ENCODE results near the gene PSG1. TPM values are rescaled to one million over a fixed set of nuclear protein-coding genes. Genes with fewer than 3 reads are reported as not detected.
"Not testable (repeated sequence)": the region's sequence is repeated elsewhere in the genome, so short reads cannot be mapped to it uniquely, and the experiment has no call there.

The PSG1 gene
- total and polyA plus RNA-seq, 8 donors = not detected

GRCh38 chr19:42872608-42873007, 6.9 kb downstream of the PSG1 start:
- no peaks in the 10 kb centered on the region for H3K9me3 ChIP-seq
- 43 to 56% methylated on average over 3 of the region's 3 CpGs for WGBS, 2 donors
- ATAC-seq (no peak), FAIRE-seq (no peak), DNase-seq (no peak)
- no peak overlapping the region for H3K27ac ChIP-seq
- TF ChIP-seq CTCF (IDR thresholded peaks at IDR 0.05) = no peak
- no peak overlapping the region for H3K4me3 ChIP-seq
- H3K27me3 ChIP-seq = no peaks in the 10 kb centered on the region
- intact Hi-C loops (cut with DNase I) = no loop called here
- no peaks in the 10 kb centered on the region for H3K36me3 ChIP-seq
- no peaks in the 10 kb centered on the region for H3K4me1 ChIP-seq

- DNase-seq (no peak), FAIRE-seq (no peak), ATAC-seq (no peak)
- 58 to 61% methylated on average over 5 of the region's 5 CpGs for WGBS, 2 donors
- no peaks in the 10 kb centered on the region for H3K27me3 ChIP-seq
- no peaks in the 10 kb centered on the region for H3K4me1 ChIP-seq
- H3K36me3 ChIP-seq = no peaks in the 10 kb centered on the region
- intact Hi-C loops (cut with DNase I) = loop anchor here in 1 of 3 donors (10.0 kb wide), 1 partner anchor 103 kb away; no protein-coding TSS in a partner anchor
- TF ChIP-seq CTCF (IDR thresholded peaks at IDR 0.05) = no peak
- no peak overlapping the region for H3K4me3 ChIP-seq
- no peak overlapping the region for H3K27ac ChIP-seq
- no peaks in the 10 kb centered on the region for H3K9me3 ChIP-seq
These were observed 22.0 kb downstream of the PSG1 start for GRCh38 chr19:42857544-42857867.

GRCh38 chr19:42856866-42857543, 22.5 kb downstream of the PSG1 start:
- H3K9me3 ChIP-seq, FAIRE-seq, H3K4me3 ChIP-seq, ATAC-seq, H3K36me3 ChIP-seq, H3K4me1 ChIP-seq, DNase-seq, H3K27ac ChIP-seq, H3K27me3 ChIP-seq: not testable (repeated sequence)
- 66 to 71% methylated on average over 19 of the region's 19 CpGs for WGBS, 2 donors
- peak in 2 of 4 donors; percentile 29 to 33 for TF ChIP-seq CTCF (IDR thresholded peaks at IDR 0.05)
- intact Hi-C loops (cut with DNase I) = loop anchor here in 1 of 3 donors (10.0 kb wide), 1 partner anchor 102 kb away; no protein-coding TSS in a partner anchor

- 75 to 82% methylated on average over 1 of the region's 3 CpGs for WGBS, 2 donors
- H3K9me3 ChIP-seq, FAIRE-seq: not testable (repeated sequence)
These were observed 24.8 kb downstream of the PSG1 start for GRCh38 chr19:42854745-42855144.

GRCh38 chr19:42853231-42853630, 26.3 kb downstream of the PSG1 start:
- peak overlapping the region in 1 of 4 donors; percentile 42 for H3K27ac ChIP-seq
- WGBS, 2 donors = 29 to 57% methylated on average over 1 of the region's 1 CpG
- not testable (repeated sequence) for H3K9me3 ChIP-seq, H3K4me3 ChIP-seq, H3K4me1 ChIP-seq, H3K27me3 ChIP-seq, FAIRE-seq, H3K36me3 ChIP-seq, ATAC-seq, DNase-seq
- intact Hi-C loops (cut with DNase I) = loop anchor here in 1 of 3 donors (10.0 kb wide), 1 partner anchor 98 kb away; no protein-coding TSS in a partner anchor

More at GRCh38 chr19:42854745-42855144, 24.8 kb downstream of the PSG1 start:
- H3K27ac ChIP-seq, H3K4me3 ChIP-seq, ATAC-seq, H3K27me3 ChIP-seq, H3K36me3 ChIP-seq, H3K4me1 ChIP-seq, DNase-seq: not testable (repeated sequence)
- intact Hi-C loops (cut with DNase I) = loop anchor here in 1 of 3 donors (10.0 kb wide), 1 partner anchor 100 kb away; no protein-coding TSS in a partner anchor

GRCh38 chr19:42852821-42853220, 26.7 kb downstream of the PSG1 start:
- not testable (repeated sequence) for FAIRE-seq, H3K36me3 ChIP-seq, H3K9me3 ChIP-seq, H3K27me3 ChIP-seq, H3K4me1 ChIP-seq, ATAC-seq, H3K4me3 ChIP-seq, DNase-seq
- H3K27ac ChIP-seq = peak overlapping the region in 1 of 4 donors; percentile 42
- intact Hi-C loops (cut with DNase I) = loop anchor here in 1 of 3 donors (10.0 kb wide), 1 partner anchor 98 kb away; no protein-coding TSS in a partner anchor

- not testable (repeated sequence) for H3K4me3 ChIP-seq, FAIRE-seq
These were observed 27.7 kb downstream of the PSG1 start for GRCh38 chr19:42851718-42852280.

More at GRCh38 chr19:42851718-42852280, 27.7 kb downstream of the PSG1 start:
- not testable (repeated sequence) for H3K9me3 ChIP-seq, DNase-seq, H3K27me3 ChIP-seq, H3K36me3 ChIP-seq, ATAC-seq, H3K4me1 ChIP-seq
- 14 to 29% methylated on average over 1 of the region's 1 CpG for WGBS, 2 donors
- peak overlapping the region in 1 of 4 donors; percentile 42 for H3K27ac ChIP-seq
- intact Hi-C loops (cut with DNase I) = loop anchor here in 1 of 3 donors (10.0 kb wide), 1 partner anchor 97 kb away; no protein-coding TSS in a partner anchor

Measured in pancreas (tissue), 10 donors.